ENCODE data around the gene LRMDA. TPM values are rescaled to one million over a fixed set of nuclear protein-coding genes. Genes with fewer than 3 reads are reported as not detected.

Gene LRMDA
- total and polyA plus RNA-seq, 10 of the 15 experiments (the other 5 are each of a cell fraction or from before 2014, with no cell fraction given): 0.07 to 0.54 (median 0.29) TPM; not detected in 4

DNA sequence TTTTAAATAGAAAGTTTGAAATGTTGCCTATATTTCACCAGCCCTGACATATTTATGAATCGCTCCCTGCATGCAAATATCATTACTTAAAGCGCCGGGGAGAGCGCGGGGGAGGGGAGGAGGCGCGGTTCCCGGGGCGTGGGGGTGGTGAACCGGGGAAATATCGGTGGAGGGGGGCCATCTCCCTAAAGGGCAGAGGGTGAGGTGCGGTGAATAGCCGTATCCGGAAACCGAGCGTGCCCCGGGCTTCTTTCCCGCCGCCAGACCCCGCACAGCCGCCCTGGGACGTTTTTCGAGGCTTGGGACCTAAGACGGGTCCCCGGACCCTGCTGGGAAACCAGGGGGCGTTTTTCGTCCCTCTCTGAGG is 22.9 kb upstream of the LRMDA start:
- DNase-seq (ENCODE audit: low read depth, low spot score): no peak
- H3K36me3 ChIP-seq (ENCODE audit: control insufficient read depth in 2 of 2, insufficient read depth in 2 of 2, low read length in 1 of 2): no peaks in the 10 kb centered on the region
- H3K27ac ChIP-seq (ENCODE audit: control insufficient read depth, insufficient read depth): no peak overlapping the region
- TF ChIP-seq, protein P1, sequence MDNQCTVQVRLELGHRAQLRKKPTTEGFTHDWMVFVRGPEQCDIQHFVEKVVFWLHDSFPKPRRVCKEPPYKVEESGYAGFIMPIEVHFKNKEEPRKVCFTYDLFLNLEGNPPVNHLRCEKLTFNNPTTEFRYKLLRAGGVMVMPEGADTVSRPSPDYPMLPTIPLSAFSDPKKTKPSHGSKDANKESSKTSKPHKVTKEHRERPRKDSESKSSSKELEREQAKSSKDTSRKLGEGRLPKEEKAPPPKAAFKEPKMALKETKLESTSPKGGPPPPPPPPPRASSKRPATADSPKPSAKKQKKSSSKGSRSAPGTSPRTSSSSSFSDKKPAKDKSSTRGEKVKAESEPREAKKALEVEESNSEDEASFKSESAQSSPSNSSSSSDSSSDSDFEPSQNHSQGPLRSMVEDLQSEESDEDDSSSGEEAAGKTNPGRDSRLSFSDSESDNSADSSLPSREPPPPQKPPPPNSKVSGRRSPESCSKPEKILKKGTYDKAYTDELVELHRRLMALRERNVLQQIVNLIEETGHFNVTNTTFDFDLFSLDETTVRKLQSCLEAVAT (IDR thresholded peaks at IDR 0.05): peak; percentile 19; the same call in 1 of the 2 replicates
- TF ChIP-seq CHD4 (IDR thresholded peaks at IDR 0.05): no peak
- TF ChIP-seq WRNIP1 (IDR thresholded peaks at IDR 0.05; ENCODE audit: borderline replicate concordance, low read depth, low read length): no peak
- no peak for TF ChIP-seq HCFC1 (IDR thresholded peaks at IDR 0.05; ENCODE audit: low read length)
- TF ChIP-seq, protein P2, sequence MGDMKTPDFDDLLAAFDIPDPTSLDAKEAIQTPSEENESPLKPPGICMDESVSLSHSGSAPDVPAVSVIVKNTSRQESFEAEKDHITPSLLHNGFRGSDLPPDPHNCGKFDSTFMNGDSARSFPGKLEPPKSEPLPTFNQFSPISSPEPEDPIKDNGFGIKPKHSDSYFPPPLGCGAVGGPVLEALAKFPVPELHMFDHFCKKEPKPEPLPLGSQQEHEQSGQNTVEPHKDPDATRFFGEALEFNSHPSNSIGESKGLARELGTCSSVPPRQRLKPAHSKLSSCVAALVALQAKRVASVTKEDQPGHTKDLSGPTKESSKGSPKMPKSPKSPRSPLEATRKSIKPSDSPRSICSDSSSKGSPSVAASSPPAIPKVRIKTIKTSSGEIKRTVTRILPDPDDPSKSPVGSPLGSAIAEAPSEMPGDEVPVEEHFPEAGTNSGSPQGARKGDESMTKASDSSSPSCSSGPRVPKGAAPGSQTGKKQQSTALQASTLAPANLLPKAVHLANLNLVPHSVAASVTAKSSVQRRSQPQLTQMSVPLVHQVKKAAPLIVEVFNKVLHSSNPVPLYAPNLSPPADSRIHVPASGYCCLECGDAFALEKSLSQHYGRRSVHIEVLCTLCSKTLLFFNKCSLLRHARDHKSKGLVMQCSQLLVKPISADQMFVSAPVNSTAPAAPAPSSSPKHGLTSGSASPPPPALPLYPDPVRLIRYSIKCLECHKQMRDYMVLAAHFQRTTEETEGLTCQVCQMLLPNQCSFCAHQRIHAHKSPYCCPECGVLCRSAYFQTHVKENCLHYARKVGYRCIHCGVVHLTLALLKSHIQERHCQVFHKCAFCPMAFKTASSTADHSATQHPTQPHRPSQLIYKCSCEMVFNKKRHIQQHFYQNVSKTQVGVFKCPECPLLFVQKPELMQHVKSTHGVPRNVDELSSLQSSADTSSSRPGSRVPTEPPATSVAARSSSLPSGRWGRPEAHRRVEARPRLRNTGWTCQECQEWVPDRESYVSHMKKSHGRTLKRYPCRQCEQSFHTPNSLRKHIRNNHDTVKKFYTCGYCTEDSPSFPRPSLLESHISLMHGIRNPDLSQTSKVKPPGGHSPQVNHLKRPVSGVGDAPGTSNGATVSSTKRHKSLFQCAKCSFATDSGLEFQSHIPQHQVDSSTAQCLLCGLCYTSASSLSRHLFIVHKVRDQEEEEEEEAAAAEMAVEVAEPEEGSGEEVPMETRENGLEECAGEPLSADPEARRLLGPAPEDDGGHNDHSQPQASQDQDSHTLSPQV (IDR thresholded peaks at IDR 0.05): no peak
- no peak for TF ChIP-seq RFX5 (IDR thresholded peaks at IDR 0.05; ENCODE audit: low read depth, low read length)
- H3K9me3 ChIP-seq (replicated peaks; ENCODE audit: control insufficient read depth, insufficient read depth, low read length): no peaks in the 10 kb centered on the region; the same call in 2 of the 3 replicates
- H3K27me3 ChIP-seq (replicated peaks in 1 of 2; ENCODE audit: control insufficient read depth in 2 of 2, insufficient read depth in 2 of 2, low read length in 1 of 2): peaks cover 4 to 7% of the 10 kb centered on the region in 2 experiments; a peak in 3 of 4 replicates
- 8% methylated on average over 9 of the region's 27 CpGs for WGBS (ENCODE audit: insufficient coverage, insufficient replicate concordance, low lambda C conversion rate, missing lambda C conversion rate)
- ChIA-PET POLR2A (no interaction called here), SMC1A (ENCODE audit: uncharacterized antibody, unreplicated experiment) (interaction anchor here (1.7 kb wide), 1 partner anchor 21 kb away, joined by 4 read pairs; no protein-coding TSS in a partner anchor), CTCF (no interaction called here), RAD21 (ENCODE audit: unreplicated experiment) (no interaction called here)
- H4K20me1 ChIP-seq (ENCODE audit: control insufficient read depth, insufficient read depth): no peaks in the 10 kb centered on the region
- FAIRE-seq: no peak
- no peaks in the 10 kb centered on the region for H3K4me1 ChIP-seq (ENCODE audit: control insufficient read depth, insufficient read depth, low read length)
- intact Hi-C loops (cut with micrococcal nuclease; ENCODE audit: unreplicated experiment) (loop anchor here (10.0 kb wide), 2 partner anchors 236 to 896 kb away; no protein-coding TSS in a partner anchor), in situ Hi-C loops (cut with MboI) (no loop called here)
- H3K9ac ChIP-seq (ENCODE audit: control insufficient read depth, insufficient read depth, low read length): no peak overlapping the region
- ATAC-seq: no peak
- H3K4me2 ChIP-seq (ENCODE audit: control insufficient read depth, insufficient read depth): no peak overlapping the region; the same call in 1 of the 2 replicates
- H3K4me3 ChIP-seq: no peak overlapping the region
- no peak overlapping the region for H2AFZ ChIP-seq (ENCODE audit: control insufficient read depth, low read depth, low read length)
- no TSS peak for BruUV-seq (replicated peaks)
- H3K79me2 ChIP-seq (ENCODE audit: control insufficient read depth, insufficient read depth, low read length): no peaks in the 10 kb centered on the region

Measured in GM12878 (cell line).